Panc1 (cell line): ENCODE results near the gene TEN1. TPM values are rescaled to one million over a fixed set of nuclear protein-coding genes. Genes with fewer than 3 reads are reported as not detected.

ENCODE experiments used
- ATAC-seq: fragments of 200-7000 bp; cut with Tn5 transposase; 2 replicates; pipeline ENCODE4 v1.9.1; 2020; ENCODE audit warnings: mild to moderate bottlenecking, moderate library complexity
- BruUV-seq: library from RNA; stranded (reverse); fragments of 400-500 nt; replicated peaks from 2 replicates; lab custom pipeline; 2021; lab: Mats Ljungman, UMichigan
- CTCF ChIA-PET: fragments of 300-600 bp; sonication (Branson Sonifier 250); formaldehyde crosslinking; loops from one replicate; lab custom pipeline; 2022; ENCODE audit warnings: antibody characterized with exemption; lab: Charles Lee
- POLR2A ChIA-PET: fragments of 300-600 bp; sonication (Branson Sonifier 250); formaldehyde crosslinking; loops from one replicate; lab custom pipeline; 2022; ENCODE audit warnings: antibody characterized with exemption; lab: Charles Lee
- DNase-seq: peaks from one replicate; pipeline ENCODE4 v3.0.0-alpha.2; 2010; ENCODE audit warnings: low read depth, low spot score
- H3K27ac ChIP-seq: 2 replicates; pipeline ENCODE4 v1.5.1; 2011; ENCODE audit warnings: mild to moderate bottlenecking, low read length, inconsistent platforms
- H3K27me3 ChIP-seq: fragments of 200-500 bp; sonication (Bioruptor generic); 2 replicates; pipeline ENCODE4 v1.6.0; 2014; ENCODE audit warnings: low read length, inconsistent platforms; ENCODE audit not compliant: control insufficient read depth, insufficient read depth
- H3K36me3 ChIP-seq: fragments of 200-500 bp; sonication (Bioruptor generic); 2 replicates; pipeline ENCODE4 v1.5.1; 2014; ENCODE audit warnings: inconsistent platforms, mild to moderate bottlenecking, low read length, moderate library complexity; ENCODE audit not compliant: control insufficient read depth, insufficient read depth
- H3K4me1 ChIP-seq: 2 replicates; pipeline ENCODE4 v1.5.1; 2011; ENCODE audit warnings: inconsistent platforms, mild to moderate bottlenecking, low read length, moderate library complexity; ENCODE audit not compliant: control insufficient read depth, insufficient read depth
- H3K4me3 ChIP-seq, 2 experiments: 2 replicates each; pipeline ENCODE4 v1.5.1; 2011 to 2012; ENCODE audit warnings: low read depth in 2 of 2, low read length in 2 of 2, mild to moderate bottlenecking in 2 of 2, inconsistent platforms in 1 of 2, moderate library complexity in 1 of 2
- H3K9me3 ChIP-seq: fragments of 200-500 bp; sonication (Bioruptor generic); 2 replicates; pipeline ENCODE4 v1.5.1; 2014; ENCODE audit warnings: low read depth, mild to moderate bottlenecking, inconsistent platforms, low read length, moderate library complexity; ENCODE audit not compliant: control insufficient read depth, insufficient read depth
- CTCF ChIP-seq: fragments of 450-650 bp; IDR thresholded peaks from 2 replicates; pipeline ENCODE4 v1.5.1; 2017; ENCODE audit warnings: mild to moderate bottlenecking
- POLR2AphosphoS5 ChIP-seq: IDR thresholded peaks from 2 replicates; pipeline ENCODE4 v1.6.1; 2012; ENCODE audit warnings: mild to moderate bottlenecking, low read depth, low read length, moderate library complexity
- SIN3A ChIP-seq: IDR thresholded peaks from 2 replicates; pipeline ENCODE4 v1.6.1; 2012; ENCODE audit warnings: low read depth, mild to moderate bottlenecking, low read length, moderate library complexity, borderline replicate concordance; ENCODE audit not compliant: insufficient read depth
- TCF7L2 ChIP-seq: IDR thresholded peaks from 2 replicates; pipeline ENCODE4 v1.6.1; 2011; ENCODE audit warnings: mild to moderate bottlenecking, low read depth, low read length, inconsistent platforms
- in situ Hi-C: cut with HindIII; loops from 2 replicates; pipeline ENCODE4 v1.10.0; 2016; ENCODE audit warnings: low sequenced_read_pairs, low pct_unique_long_range_greater_than_20kb
- intact Hi-C: fragments of 100-400 bp; cut with micrococcal nuclease; formaldehyde crosslinking; loops from one replicate; pipeline ENCODE4 v1.10.0; 2022; ENCODE audit not compliant: unreplicated experiment
- total RNA-seq: library from RNA; stranded (reverse); gene quantifications from one replicate; pipeline ENCODE4 v1.2.1, GENCODE V29; 2021; ENCODE audit not compliant: unreplicated experiment

TEN1 gene
- total RNA-seq, 1 experiment from 2014 or later = 41.3 TPM

- ChIA-PET CTCF (interaction anchor here (0.6 to 2.8 kb wide), 4 partner anchors 10 to 496 kb away, joined by 3 to 9 read pairs (median 4); partner anchors contain the start of gene RHBDF2), POLR2A (no interaction called here)
- in situ Hi-C loops = no loop called here
- BruUV-seq = no TSS peak
- ATAC-seq (peak; percentile 46), DNase-seq (no peak)
- Histone ChIP-seq H3K27me3 (no peaks in the 10 kb centered on the region), H3K4me3 (no peak overlapping the region), H3K9me3 (no peaks in the 10 kb centered on the region), H3K27ac (0 out of 2 replicates have a peak overlapping the region, but pooled peaks have one; percentile 11), H3K4me1 (peaks cover 15% of the 10 kb centered on the region), H3K36me3 (no peaks in the 10 kb centered on the region)
- TF ChIP-seq CTCF = no peak
- TF ChIP-seq SIN3A = no peak
- intact Hi-C loops = loop anchor here (5.0 kb wide), 1 partner anchor 98 kb away; no protein-coding TSS in a partner anchor
Observed at GRCh38 chr17:76004750-76005262, 25.8 kb downstream of the TEN1 start.

GRCh38 chr17:76005263-76006149, 26.5 kb downstream of the TEN1 start:
- Histone ChIP-seq H3K9me3 (no peaks in the 10 kb centered on the region), H3K27ac (no peak overlapping the region), H3K4me1 (peaks cover 15% of the 10 kb centered on the region), H3K4me3 (no peak overlapping the region), H3K27me3 (no peaks in the 10 kb centered on the region), H3K36me3 (no peaks in the 10 kb centered on the region)
- POLR2A ChIA-PET = no interaction called here
- DNase-seq (peak; percentile 15), ATAC-seq (peak; percentile 77)
- in situ Hi-C loops (no loop called here), intact Hi-C loops (no loop called here)
- CTCF ChIA-PET = interaction anchor here (0.5 to 2.8 kb wide), 6 partner anchors 9 to 821 kb away, joined by 3 to 9 read pairs (median 4); partner anchors contain the start of genes RHBDF2 and TRIM47
- TF ChIP-seq POLR2AphosphoS5 (no peak), CTCF (peak; percentile 93)
- no TSS peak for BruUV-seq

GRCh38 chr17:76007131-76007849, 28.2 kb downstream of the TEN1 start:
- no TSS peak for BruUV-seq
- TF ChIP-seq CTCF = no peak
- no peak for TF ChIP-seq POLR2AphosphoS5
- TF ChIP-seq TCF7L2 = no peak
- TF ChIP-seq SIN3A = no peak
- intact Hi-C loops (no loop called here), in situ Hi-C loops (no loop called here)
- Histone ChIP-seq H3K9me3 (no peaks in the 10 kb centered on the region), H3K27me3 (no peaks in the 10 kb centered on the region), H3K4me1 (peaks cover 15% of the 10 kb centered on the region), H3K27ac (no peak overlapping the region), H3K36me3 (no peaks in the 10 kb centered on the region), H3K4me3 (no peak overlapping the region)
- no peak for ATAC-seq
- no peak for DNase-seq
- ChIA-PET POLR2A (interaction anchor here (0.6 kb wide), 1 partner anchor 39 kb away, joined by 3 read pairs; no protein-coding TSS in a partner anchor), CTCF (no interaction called here)
